Measurements from ENCODE around the gene PCDH9.

Gene PCDH9

GRCh38 chr13:66410314-66410713 is 819.8 kb downstream of the PCDH9 start:
- DNase-seq = no peak

GRCh38 chr13:66409542-66409941 is 820.6 kb downstream of the PCDH9 start:
- no peak for DNase-seq

GRCh38 chr13:66407128-66407527 is 823.0 kb downstream of the PCDH9 start:
- DNase-seq = no peak

- DNase-seq = no peak
Observed at GRCh38 chr13:66405908-66406802, 824.0 kb downstream of the PCDH9 start.

- DNase-seq = no peak
Observed at GRCh38 chr13:66402546-66402945, 827.6 kb downstream of the PCDH9 start.

GRCh38 chr13:66402066-66402465 is 828.1 kb downstream of the PCDH9 start:
- no peak for DNase-seq

GRCh38 chr13:66400292-66400691 is 829.8 kb downstream of the PCDH9 start:
- DNase-seq = no peak

GRCh38 chr13:66399873-66400272 is 830.3 kb downstream of the PCDH9 start:
- DNase-seq = no peak

GRCh38 chr13:66397133-66397532 is 833.0 kb downstream of the PCDH9 start:
- no peak for DNase-seq

- no peak for DNase-seq
Observed at GRCh38 chr13:66391322-66391721, 838.8 kb downstream of the PCDH9 start.

GRCh38 chr13:66378894-66379293 is 851.2 kb downstream of the PCDH9 start:
- no peak for DNase-seq

GRCh38 chr13:66377569-66377968 is 852.6 kb downstream of the PCDH9 start:
- DNase-seq = no peak

- DNase-seq = no peak
Observed at GRCh38 chr13:66375756-66376155, 854.4 kb downstream of the PCDH9 start.

GRCh38 chr13:66369666-66370065 is 860.5 kb downstream of the PCDH9 start:
- no peak for DNase-seq

GRCh38 chr13:66367356-66367755 is 862.8 kb downstream of the PCDH9 start:
- DNase-seq = no peak

GRCh38 chr13:66365101-66365500 is 865.0 kb downstream of the PCDH9 start:
- no peak for DNase-seq

- no peak for DNase-seq
Observed at GRCh38 chr13:66364346-66364745, 865.8 kb downstream of the PCDH9 start.

GRCh38 chr13:66362485-66362884 is 867.7 kb downstream of the PCDH9 start:
- no peak for DNase-seq

- DNase-seq = no peak
Observed at GRCh38 chr13:66359910-66360552, 870.1 kb downstream of the PCDH9 start.

GRCh38 chr13:66359393-66359792 is 870.7 kb downstream of the PCDH9 start:
- DNase-seq = no peak

GRCh38 chr13:66358564-66358963 is 871.6 kb downstream of the PCDH9 start:
- no peak for DNase-seq

GRCh38 chr13:66357463-66357862 is 872.7 kb downstream of the PCDH9 start:
- DNase-seq = no peak

GRCh38 chr13:66354879-66355751 is 875.0 kb downstream of the PCDH9 start:
- no peak for DNase-seq

Data from cortex of kidney (tissue), 1 donor.